Uterus (tissue), 4 donors: ENCODE data around the gene EEA1. TPM values are rescaled to one million over a fixed set of nuclear protein-coding genes. Genes with fewer than 3 reads are reported as not detected.
"Not testable (repeated sequence)": the region's sequence is repeated elsewhere in the genome, so short reads cannot be mapped to it uniquely, and the experiment has no call there.

Source experiments
- DNase-seq, 2 donors: peaks; one replicate each; pipeline ENCODE4 v3.0.0-alpha.2; 2019 to 2020
- H3K27ac ChIP-seq, 2 donors: fragments of 200-600 bp; sonication (generic); 1 replicate in 1 of 2; 2 replicates in 1 of 2; pipeline ENCODE4 v1.5.1; 2016 to 2018
- H3K27me3 ChIP-seq, 2 donors: fragments of 200-600 bp; sonication (generic); one replicate each; pipeline ENCODE4 v1.5.1; 2018 to 2019; ENCODE audit warnings: control low read depth in 1 of 2
- H3K36me3 ChIP-seq, 2 donors: fragments of 200-600 bp; sonication (generic); one replicate each; pipeline ENCODE4 v1.5.1; 2019; ENCODE audit warnings: control low read depth in 1 of 2
- H3K4me1 ChIP-seq, 2 donors: fragments of 200-600 bp; sonication (generic); one replicate each; pipeline ENCODE4 v1.5.1; 2018 to 2019; ENCODE audit warnings: control low read depth in 1 of 2
- H3K4me3 ChIP-seq, 2 donors: fragments of 200-600 bp; sonication (generic); 1 replicate in 1 of 2; 2 replicates in 1 of 2; pipeline ENCODE4 v1.5.1; 2018 to 2019; ENCODE audit warnings: mild to moderate bottlenecking in 1 of 2
- H3K9me3 ChIP-seq, 2 donors: fragments of 200-600 bp; sonication (generic); one replicate each; pipeline ENCODE4 v1.5.1; 2019; ENCODE audit warnings: control low read depth in 1 of 2
- POLR2A ChIP-seq, 2 donors: fragments of 450-650 bp; IDR thresholded peaks; one replicate each; pipeline ENCODE4 v1.6.1; 2016; ENCODE audit warnings: antibody characterized with exemption in 2 of 2, mild to moderate bottlenecking in 1 of 2, moderate library complexity in 1 of 2
- intact Hi-C: fragments of 100-400 bp; cut with DNase I; formaldehyde crosslinking; loops from one replicate; pipeline ENCODE4 v1.15.1; 2023; ENCODE audit warnings: low total_unique reads
- total RNA-seq, 4 donors: library from RNA; depleted of rRNA in 3 of 4; stranded (reverse); fragments of >200 nt in 3 of 4; gene quantifications; one replicate each; pipeline versions ENCODE4 v1.1.0 to v1.2.4, GENCODE V29; 2014 to 2023
- TF ChIP-seq, protein P1 (sequence below), 4 experiments: fragments of 200-600 bp in 2 of 4; fragments of 450-650 bp in 2 of 4; sonication (generic) in 2 of 4; IDR thresholded peaks; one replicate each; pipeline ENCODE4 v1.5.1; 2016 to 2019; ENCODE audit warnings: antibody characterized with exemption in 4 of 4, mild to moderate bottlenecking in 2 of 4, moderate library complexity in 1 of 4
- donor health status: DM: yes; HTN: yes; CAD: no.

EEA1 gene
- total RNA-seq, 4 donors from 2014 or later: 15.4 to 53.0 (median 31.6) TPM

DNA sequence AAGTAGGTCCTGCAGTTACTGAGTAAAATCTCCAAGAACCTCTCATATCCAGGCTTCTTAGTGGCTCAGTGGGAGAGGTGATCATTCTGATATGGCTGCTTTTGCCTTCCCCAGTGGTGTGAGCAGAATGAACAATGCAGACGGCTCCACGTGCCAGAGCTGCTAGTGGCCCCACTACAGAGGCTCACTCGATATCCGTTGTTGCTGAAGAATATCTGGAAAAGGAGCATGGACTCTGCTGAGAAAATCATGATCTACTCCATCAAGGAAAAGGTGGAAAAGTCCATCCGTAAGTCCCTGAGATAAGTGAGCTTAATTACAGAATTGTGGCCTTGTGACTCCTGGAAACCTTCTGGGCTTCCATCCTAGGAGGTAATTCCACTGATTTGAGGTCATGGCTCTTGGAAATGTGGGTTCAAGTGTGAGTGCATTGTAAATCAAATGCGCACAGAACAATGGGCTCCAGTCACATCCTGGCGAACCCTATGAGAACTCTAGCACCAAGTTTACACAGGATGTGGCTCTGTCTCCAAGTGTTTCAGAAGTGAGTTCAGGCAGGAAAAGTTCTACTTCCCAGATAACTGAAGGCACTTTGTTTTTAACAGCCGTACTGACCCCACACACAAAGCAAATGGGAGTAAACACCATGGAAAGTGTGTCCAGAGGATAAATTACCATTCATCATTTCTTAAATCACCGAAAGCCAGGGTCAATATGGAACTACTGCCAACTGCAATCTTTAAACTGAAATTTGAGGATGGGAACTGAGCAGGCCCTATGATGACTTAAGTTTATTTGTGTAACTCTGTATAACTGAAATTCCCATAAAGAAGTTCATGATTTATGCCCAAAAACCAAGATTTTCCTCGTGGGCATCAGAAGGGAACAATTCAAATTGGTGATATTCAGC lies 174.9 kb downstream of the EEA1 start:
- Histone ChIP-seq H3K4me3 (no peak overlapping the region), H3K4me1 (no peaks in the 10 kb centered on the region), H3K9me3 (no peaks in the 10 kb centered on the region), H3K27ac (peak overlapping the region in 1 of 2 donors; percentile 45), H3K27me3 (no peaks in the 10 kb centered on the region), H3K36me3 (no peaks in the 10 kb centered on the region)
- no peak for TF ChIP-seq POLR2A (IDR thresholded peaks at IDR 0.05)
- TF ChIP-seq, protein P1, sequence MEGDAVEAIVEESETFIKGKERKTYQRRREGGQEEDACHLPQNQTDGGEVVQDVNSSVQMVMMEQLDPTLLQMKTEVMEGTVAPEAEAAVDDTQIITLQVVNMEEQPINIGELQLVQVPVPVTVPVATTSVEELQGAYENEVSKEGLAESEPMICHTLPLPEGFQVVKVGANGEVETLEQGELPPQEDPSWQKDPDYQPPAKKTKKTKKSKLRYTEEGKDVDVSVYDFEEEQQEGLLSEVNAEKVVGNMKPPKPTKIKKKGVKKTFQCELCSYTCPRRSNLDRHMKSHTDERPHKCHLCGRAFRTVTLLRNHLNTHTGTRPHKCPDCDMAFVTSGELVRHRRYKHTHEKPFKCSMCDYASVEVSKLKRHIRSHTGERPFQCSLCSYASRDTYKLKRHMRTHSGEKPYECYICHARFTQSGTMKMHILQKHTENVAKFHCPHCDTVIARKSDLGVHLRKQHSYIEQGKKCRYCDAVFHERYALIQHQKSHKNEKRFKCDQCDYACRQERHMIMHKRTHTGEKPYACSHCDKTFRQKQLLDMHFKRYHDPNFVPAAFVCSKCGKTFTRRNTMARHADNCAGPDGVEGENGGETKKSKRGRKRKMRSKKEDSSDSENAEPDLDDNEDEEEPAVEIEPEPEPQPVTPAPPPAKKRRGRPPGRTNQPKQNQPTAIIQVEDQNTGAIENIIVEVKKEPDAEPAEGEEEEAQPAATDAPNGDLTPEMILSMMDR (IDR thresholded peaks at IDR 0.05): no peak
- intact Hi-C loops: no loop called here
- peak in 1 of 2 donors; percentile 45 for DNase-seq

DNA sequence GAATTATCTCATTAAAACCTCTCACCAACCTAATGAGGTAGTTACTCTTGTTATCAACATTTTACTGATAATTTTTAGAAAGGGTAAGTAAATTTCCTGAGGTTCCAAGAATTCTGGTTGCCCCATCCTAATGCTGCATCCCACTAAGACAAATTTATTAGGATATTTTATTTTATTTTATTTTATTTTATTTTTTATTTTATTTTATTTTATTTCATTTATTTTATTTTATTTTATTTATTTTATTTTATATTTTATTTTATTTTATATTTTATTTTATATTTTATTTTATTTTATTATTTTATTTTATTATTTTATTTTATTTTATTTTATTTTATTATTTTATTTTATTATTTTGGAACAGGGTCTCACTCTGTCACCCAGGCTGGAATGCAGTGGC lies 179.4 kb downstream of the EEA1 start:
- H3K4me3 ChIP-seq, H3K4me1 ChIP-seq, H3K36me3 ChIP-seq, H3K9me3 ChIP-seq, intact Hi-C loops, DNase-seq, H3K27me3 ChIP-seq, H3K27ac ChIP-seq: not testable (repeated sequence)

DNA sequence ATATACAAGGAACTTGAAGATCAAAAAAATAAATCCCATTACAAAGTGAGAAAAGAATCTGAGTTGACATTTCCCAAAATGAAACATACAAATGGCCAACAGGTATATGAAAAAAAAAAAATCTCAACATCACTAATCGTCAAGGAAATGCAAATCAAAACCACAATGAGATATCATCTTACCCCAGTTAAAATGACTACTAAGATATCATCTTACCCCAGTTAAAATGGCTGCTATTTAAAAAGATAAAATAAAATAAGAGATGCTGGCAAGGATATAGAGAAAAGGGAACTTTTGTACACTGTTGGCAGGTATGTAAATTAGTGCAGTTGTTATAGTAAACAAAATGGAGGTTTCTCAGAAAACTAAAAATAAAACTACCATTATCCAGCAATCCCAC lies 181.9 kb downstream of the EEA1 start:
- no peaks in the 10 kb centered on the region for H3K27me3 ChIP-seq
- H3K4me1 ChIP-seq: no peaks in the 10 kb centered on the region
- H3K27ac ChIP-seq: no peak overlapping the region
- H3K4me3 ChIP-seq: no peak overlapping the region
- H3K36me3 ChIP-seq: no peaks in the 10 kb centered on the region
- intact Hi-C loops: no loop called here
- no peaks in the 10 kb centered on the region for H3K9me3 ChIP-seq
- DNase-seq: no peak
- TF ChIP-seq, protein P1 (IDR thresholded peaks at IDR 0.05): no peak
- TF ChIP-seq POLR2A (IDR thresholded peaks at IDR 0.05): no peak

DNA sequence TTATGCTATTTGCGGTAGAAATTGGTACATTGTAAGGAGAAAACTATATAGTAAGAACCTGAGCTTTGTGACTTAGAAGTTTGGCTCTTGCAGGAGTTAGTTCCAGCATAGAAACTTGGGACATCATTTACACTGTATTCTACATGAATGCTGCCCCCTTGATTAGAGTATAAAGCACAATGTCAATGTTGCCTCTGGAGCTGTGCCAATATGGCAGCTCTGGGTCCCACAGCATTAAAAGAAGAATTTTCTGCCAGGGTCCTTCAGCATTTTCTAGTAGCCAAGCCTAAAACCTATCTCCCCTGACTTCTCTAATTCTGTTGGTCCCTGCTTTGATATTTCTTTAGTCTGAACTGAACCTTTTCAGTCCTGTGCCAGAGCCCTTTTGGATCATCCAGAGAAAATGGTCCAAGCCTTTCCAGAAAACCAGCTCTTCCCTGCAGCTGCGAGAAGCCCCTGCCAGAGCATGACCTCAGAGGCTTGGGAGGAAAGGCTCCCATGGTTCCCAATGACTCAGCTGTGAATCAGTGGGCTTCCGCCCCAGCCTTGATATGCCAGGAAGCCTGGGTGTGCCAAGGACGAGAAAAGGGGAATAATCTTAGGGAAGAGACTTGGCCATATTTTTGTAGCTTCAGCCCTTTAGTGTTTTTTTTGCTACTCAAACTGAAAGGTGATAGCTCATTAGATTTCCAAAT lies 183.1 kb downstream of the EEA1 start:
- Histone ChIP-seq H3K27ac (peak overlapping the region; percentile 26 to 49), H3K9me3 (no peaks in the 10 kb centered on the region), H3K27me3 (no peaks in the 10 kb centered on the region), H3K36me3 (no peaks in the 10 kb centered on the region), H3K4me3 (no peak overlapping the region), H3K4me1 (no peaks in the 10 kb centered on the region)
- no peak for TF ChIP-seq POLR2A (IDR thresholded peaks at IDR 0.05)
- TF ChIP-seq, protein P1 (IDR thresholded peaks at IDR 0.05): no peak
- DNase-seq: peak; percentile 70 to 80
- intact Hi-C loops: no loop called here

DNA sequence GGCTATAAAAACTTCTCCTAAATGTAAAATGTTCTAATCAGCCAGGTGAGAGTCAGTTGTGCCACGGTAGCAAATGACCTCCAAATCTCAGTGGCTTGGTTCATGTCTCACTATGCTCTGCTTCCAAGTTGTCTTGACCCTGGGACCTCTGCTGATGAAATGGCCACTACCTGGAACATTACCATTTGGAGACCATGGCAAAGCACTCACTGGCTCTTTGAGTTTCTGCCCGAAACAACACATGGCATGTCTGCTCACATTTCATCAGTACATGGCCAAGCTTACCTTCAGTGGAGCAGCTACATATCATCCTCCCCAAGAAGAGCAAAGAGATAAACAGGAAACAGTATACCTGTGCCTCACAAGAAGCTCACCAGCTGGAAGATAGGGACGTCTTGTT lies 186.1 kb downstream of the EEA1 start:
- Histone ChIP-seq H3K27me3 (no peaks in the 10 kb centered on the region), H3K9me3 (no peaks in the 10 kb centered on the region), H3K4me1 (no peaks in the 10 kb centered on the region), H3K36me3 (no peaks in the 10 kb centered on the region), H3K4me3 (no peak overlapping the region), H3K27ac (no peak overlapping the region)
- DNase-seq: no peak
- TF ChIP-seq POLR2A (IDR thresholded peaks at IDR 0.05): no peak
- TF ChIP-seq, protein P1 (IDR thresholded peaks at IDR 0.05): no peak
- intact Hi-C loops: no loop called here
